ENCODE results near the gene IL19.

Gene IL19

GRCh38 chr1:206804156-206804737 is 33.7 kb downstream of the IL19 start:
- Mint-ChIP-seq H3K4me3 (no peak overlapping the region), H3K36me3 (ENCODE audit: low read depth) (peaks cover 8% of the 10 kb centered on the region), H3K4me1 (ENCODE audit: low read depth) (peaks cover 42% of the 10 kb centered on the region), H3K27ac (no peak overlapping the region), H3K9me3 (no peaks in the 10 kb centered on the region), H3K27me3 (peaks cover 5% of the 10 kb centered on the region)
- intact Hi-C loops (cut with micrococcal nuclease) = no loop called here

DNA sequence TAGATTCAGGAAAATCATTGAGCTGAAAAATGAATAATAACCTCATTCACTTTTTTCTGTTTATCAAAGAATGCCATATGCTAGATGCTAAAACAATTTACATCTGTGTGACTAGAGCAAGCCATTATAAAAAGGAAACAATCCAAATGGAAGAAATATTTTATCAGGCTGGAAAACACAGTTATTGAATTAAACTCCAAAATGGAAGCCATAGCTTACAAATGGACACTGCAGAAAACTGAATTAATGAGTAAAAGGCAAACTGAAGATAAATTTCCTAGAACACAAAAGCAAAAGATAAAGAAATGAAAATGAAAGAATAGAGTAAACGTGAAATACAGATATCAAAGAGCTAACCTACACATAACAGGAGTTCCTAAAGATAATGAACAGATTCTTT is 34.8 kb downstream of the IL19 start:
- Mint-ChIP-seq H3K9me3 (no peaks in the 10 kb centered on the region), H3K27ac (no peak overlapping the region), H3K4me3 (no peak overlapping the region), H3K4me1 (ENCODE audit: low read depth) (peaks cover 40% of the 10 kb centered on the region), H3K27me3 (peaks cover 3% of the 10 kb centered on the region), H3K36me3 (ENCODE audit: low read depth) (peaks cover 4% of the 10 kb centered on the region)
- intact Hi-C loops (cut with micrococcal nuclease) = no loop called here

DNA sequence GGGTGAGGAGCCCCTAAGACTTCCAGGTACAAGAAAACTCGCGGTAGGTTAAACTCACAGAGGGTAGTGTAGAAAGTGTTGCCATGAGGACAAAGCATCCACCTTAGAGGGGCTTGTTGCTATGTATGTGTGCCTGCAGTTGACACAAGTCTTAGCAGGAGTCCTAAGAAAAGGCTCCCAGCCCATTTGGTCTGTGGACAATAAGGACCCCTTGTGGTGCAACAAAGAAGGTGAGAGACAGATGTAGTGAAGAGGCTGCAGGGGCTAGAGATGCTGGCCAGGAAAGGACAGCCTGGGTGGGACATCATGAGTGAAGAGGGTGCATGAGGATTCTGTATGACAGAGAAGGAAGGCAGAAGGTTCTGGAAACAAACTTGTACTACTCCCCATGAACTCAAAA is 38.0 kb downstream of the IL19 start:
- Mint-ChIP-seq H3K4me3 (no peak overlapping the region), H3K36me3 (ENCODE audit: low read depth) (peaks cover 8% of the 10 kb centered on the region), H3K9me3 (peaks cover 17% of the 10 kb centered on the region), H3K27me3 (peaks cover 1% of the 10 kb centered on the region), H3K27ac (no peak overlapping the region), H3K4me1 (ENCODE audit: low read depth) (peaks cover 18% of the 10 kb centered on the region)
- intact Hi-C loops (cut with micrococcal nuclease) = loop anchor here (1.0 to 2.0 kb wide), 5 partner anchors 69 to 174 kb away; no protein-coding TSS in a partner anchor

- intact Hi-C loops (cut with micrococcal nuclease) = loop anchor here (1.0 to 2.0 kb wide), 3 partner anchors 83 to 173 kb away; no protein-coding TSS in a partner anchor
- Mint-ChIP-seq H3K4me3 (no peak overlapping the region), H3K27ac (no peak overlapping the region), H3K9me3 (peaks cover 17% of the 10 kb centered on the region), H3K27me3 (peaks cover 1% of the 10 kb centered on the region), H3K4me1 (ENCODE audit: low read depth) (peaks cover 26% of the 10 kb centered on the region), H3K36me3 (ENCODE audit: low read depth) (peaks cover 8% of the 10 kb centered on the region)
Measured at GRCh38 chr1:206809504-206810084, 39.0 kb downstream of the IL19 start.

- Mint-ChIP-seq H3K27ac (no peak overlapping the region), H3K9me3 (peaks cover 17% of the 10 kb centered on the region), H3K4me1 (ENCODE audit: low read depth) (peaks cover 43% of the 10 kb centered on the region), H3K27me3 (peaks cover 2% of the 10 kb centered on the region), H3K4me3 (no peak overlapping the region), H3K36me3 (ENCODE audit: low read depth) (peaks cover 8% of the 10 kb centered on the region)
- intact Hi-C loops (cut with micrococcal nuclease) = no loop called here
Measured at GRCh38 chr1:206812471-206812870, 41.9 kb downstream of the IL19 start.

GRCh38 chr1:206814716-206815341 is 44.3 kb downstream of the IL19 start:
- peaks cover 2% of the 10 kb centered on the region for H3K27me3 Mint-ChIP-seq
- H3K4me1 Mint-ChIP-seq (ENCODE audit: low read depth) = peaks cover 30% of the 10 kb centered on the region
- intact Hi-C loops (cut with micrococcal nuclease) = no loop called here
- peaks cover 8% of the 10 kb centered on the region for H3K36me3 Mint-ChIP-seq (ENCODE audit: low read depth)
- no peak overlapping the region for H3K4me3 Mint-ChIP-seq
- H3K27ac Mint-ChIP-seq = peak overlapping the region; percentile 64
- H3K9me3 Mint-ChIP-seq = peaks cover 17% of the 10 kb centered on the region

DNA sequence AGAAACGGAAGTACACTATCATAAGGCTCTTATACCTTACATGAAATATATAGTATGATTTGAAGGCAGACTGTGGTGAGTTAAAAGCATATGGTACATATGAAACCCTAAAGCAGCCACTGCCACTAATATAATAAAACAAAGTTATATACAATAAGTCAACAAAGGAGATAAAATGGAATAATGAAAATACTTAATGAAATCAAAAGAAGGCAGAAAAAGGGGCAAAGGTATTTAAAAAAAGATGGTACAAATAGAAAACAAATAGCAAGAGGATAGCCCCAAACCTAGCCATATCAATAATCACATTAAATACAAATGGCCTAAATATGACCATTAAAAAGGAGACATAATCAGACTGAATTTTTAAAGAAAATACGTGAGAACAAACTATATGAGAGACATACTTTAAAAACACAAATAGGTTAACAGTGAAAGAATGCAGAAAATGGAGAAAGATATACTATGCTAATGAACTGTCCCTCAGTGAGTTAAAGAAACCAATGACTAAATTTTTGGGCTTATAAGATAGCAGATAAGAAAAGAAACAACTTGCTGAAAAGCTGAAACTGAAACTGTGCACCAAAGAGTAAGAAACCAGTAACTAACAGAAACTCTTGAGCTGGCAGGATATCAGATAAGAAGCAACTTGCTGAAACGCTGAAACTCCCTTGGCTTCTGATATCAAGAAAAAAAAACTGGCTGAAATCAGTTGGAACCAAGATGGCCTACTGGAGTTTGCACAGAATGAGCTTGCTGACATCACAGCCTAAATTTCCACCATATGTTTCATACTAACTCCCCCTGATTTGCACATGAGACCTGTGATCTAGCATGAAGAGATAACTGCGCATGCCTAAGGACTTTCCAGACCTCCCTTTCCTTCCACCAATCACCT is 46.1 kb downstream of the IL19 start:
- no peak overlapping the region for H3K4me3 Mint-ChIP-seq
- peaks cover 8% of the 10 kb centered on the region for H3K36me3 Mint-ChIP-seq (ENCODE audit: low read depth)
- intact Hi-C loops (cut with micrococcal nuclease) = no loop called here
- H3K27ac Mint-ChIP-seq = no peak overlapping the region
- peaks cover 43% of the 10 kb centered on the region for H3K4me1 Mint-ChIP-seq (ENCODE audit: low read depth)
- peaks cover 2% of the 10 kb centered on the region for H3K27me3 Mint-ChIP-seq
- peaks cover 17% of the 10 kb centered on the region for H3K9me3 Mint-ChIP-seq

GRCh38 chr1:206821493-206821892 is 50.9 kb downstream of the IL19 start:
- H3K36me3 Mint-ChIP-seq (ENCODE audit: low read depth) = no peaks in the 10 kb centered on the region
- intact Hi-C loops (cut with micrococcal nuclease) = loop anchor here (5.0 kb wide), 1 partner anchor 36 kb away; no protein-coding TSS in a partner anchor
- no peak overlapping the region for H3K4me3 Mint-ChIP-seq
- peaks cover 5% of the 10 kb centered on the region for H3K27me3 Mint-ChIP-seq
- peak overlapping the region; percentile 70 for H3K27ac Mint-ChIP-seq
- H3K9me3 Mint-ChIP-seq = no peaks in the 10 kb centered on the region
- peaks cover 62% of the 10 kb centered on the region for H3K4me1 Mint-ChIP-seq (ENCODE audit: low read depth)

DNA sequence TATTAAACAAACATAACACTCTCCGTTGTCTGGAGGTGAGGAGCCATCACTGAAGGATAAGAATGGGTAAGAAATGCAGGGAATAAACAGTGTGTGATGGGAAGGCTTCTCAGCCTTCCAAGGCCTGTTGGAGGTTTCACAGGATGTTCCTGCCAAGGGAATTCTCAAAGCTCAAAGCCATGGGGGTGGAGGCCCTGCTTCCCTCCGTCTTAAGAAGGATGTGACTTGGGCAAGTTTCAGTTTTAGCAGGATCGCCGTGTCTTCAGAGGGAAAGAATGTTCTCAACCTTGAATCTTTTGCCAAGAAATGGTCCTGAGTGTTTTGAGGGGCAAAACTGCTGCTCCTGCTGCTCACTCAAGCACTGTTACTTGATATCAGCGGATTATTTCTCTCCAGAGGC is 53.2 kb downstream of the IL19 start:
- Mint-ChIP-seq H3K9me3 (no peaks in the 10 kb centered on the region), H3K36me3 (ENCODE audit: low read depth) (no peaks in the 10 kb centered on the region), H3K4me1 (ENCODE audit: low read depth) (peaks cover 59% of the 10 kb centered on the region), H3K27ac (peak overlapping the region; percentile 78), H3K4me3 (no peak overlapping the region), H3K27me3 (peaks cover 3% of the 10 kb centered on the region)
- intact Hi-C loops (cut with micrococcal nuclease) = loop anchor here (5.0 kb wide), 1 partner anchor 34 kb away; no protein-coding TSS in a partner anchor

GRCh38 chr1:206824331-206824730 is 53.8 kb downstream of the IL19 start:
- peaks cover 6% of the 10 kb centered on the region for H3K27me3 Mint-ChIP-seq
- H3K36me3 Mint-ChIP-seq (ENCODE audit: low read depth) = no peaks in the 10 kb centered on the region
- peak overlapping the region; percentile 78 for H3K27ac Mint-ChIP-seq
- H3K4me3 Mint-ChIP-seq = peak overlapping the region; percentile 48
- H3K4me1 Mint-ChIP-seq (ENCODE audit: low read depth) = peaks cover 64% of the 10 kb centered on the region
- no peaks in the 10 kb centered on the region for H3K9me3 Mint-ChIP-seq
- intact Hi-C loops (cut with micrococcal nuclease) = loop anchor here (5.0 kb wide), 1 partner anchor 33 kb away; no protein-coding TSS in a partner anchor

DNA sequence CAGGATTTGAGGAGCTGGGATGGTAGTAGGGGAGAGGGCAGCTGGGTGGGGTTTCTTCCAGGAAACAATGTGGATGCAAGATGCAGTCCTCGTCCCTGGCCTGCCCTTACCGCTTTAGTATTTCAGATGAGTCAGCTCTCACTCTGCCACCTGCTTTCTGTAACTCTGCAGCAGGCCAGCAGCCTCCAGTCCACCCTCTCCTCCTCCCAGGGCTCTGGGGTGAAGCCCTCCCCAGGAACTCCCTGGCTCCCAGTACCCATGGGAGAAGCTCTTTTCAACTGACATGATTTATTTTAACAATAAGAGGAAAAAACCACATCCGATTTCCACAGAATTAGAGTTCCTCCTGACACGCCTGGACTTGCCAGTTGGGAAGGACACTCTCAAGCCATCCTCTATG is 55.8 kb downstream of the IL19 start:
- Mint-ChIP-seq H3K27me3 (peaks cover 6% of the 10 kb centered on the region), H3K9me3 (no peaks in the 10 kb centered on the region), H3K36me3 (ENCODE audit: low read depth) (no peaks in the 10 kb centered on the region), H3K4me3 (no peak overlapping the region), H3K4me1 (ENCODE audit: low read depth) (peaks cover 62% of the 10 kb centered on the region), H3K27ac (peak overlapping the region; percentile 4)
- intact Hi-C loops (cut with micrococcal nuclease) = no loop called here

GRCh38 chr1:206828061-206828460 is 57.5 kb downstream of the IL19 start:
- Mint-ChIP-seq H3K9me3 (no peaks in the 10 kb centered on the region), H3K4me3 (no peak overlapping the region), H3K27me3 (peaks cover 3% of the 10 kb centered on the region), H3K4me1 (ENCODE audit: low read depth) (peaks cover 66% of the 10 kb centered on the region), H3K36me3 (ENCODE audit: low read depth) (no peaks in the 10 kb centered on the region), H3K27ac (no peak overlapping the region)
- intact Hi-C loops (cut with micrococcal nuclease) = no loop called here

DNA sequence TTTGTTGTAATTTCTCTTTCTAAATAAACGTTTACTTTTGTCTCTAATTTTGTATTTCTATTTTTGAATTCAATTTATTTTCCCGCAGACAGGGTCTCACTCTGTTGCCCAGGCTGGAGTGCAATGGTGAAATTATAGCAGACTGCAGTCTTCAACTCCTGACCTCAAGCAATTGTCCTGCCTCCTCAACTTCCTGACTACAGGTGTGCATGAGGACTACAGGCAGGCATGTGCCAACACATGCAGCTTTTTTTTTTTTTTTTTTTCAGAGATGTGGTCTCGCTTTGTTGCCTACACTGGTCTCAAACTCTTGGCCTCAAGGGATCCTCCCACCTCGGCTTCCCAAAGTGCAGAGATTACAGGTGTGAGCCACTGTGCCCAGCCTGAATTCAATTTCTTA is 58.2 kb downstream of the IL19 start:
- intact Hi-C loops (cut with micrococcal nuclease) = no loop called here
- Mint-ChIP-seq H3K4me3 (no peak overlapping the region), H3K27me3 (peaks cover 3% of the 10 kb centered on the region), H3K27ac (peak overlapping the region; percentile 4), H3K9me3 (no peaks in the 10 kb centered on the region), H3K36me3 (ENCODE audit: low read depth) (no peaks in the 10 kb centered on the region), H3K4me1 (ENCODE audit: low read depth) (peaks cover 67% of the 10 kb centered on the region)

DNA sequence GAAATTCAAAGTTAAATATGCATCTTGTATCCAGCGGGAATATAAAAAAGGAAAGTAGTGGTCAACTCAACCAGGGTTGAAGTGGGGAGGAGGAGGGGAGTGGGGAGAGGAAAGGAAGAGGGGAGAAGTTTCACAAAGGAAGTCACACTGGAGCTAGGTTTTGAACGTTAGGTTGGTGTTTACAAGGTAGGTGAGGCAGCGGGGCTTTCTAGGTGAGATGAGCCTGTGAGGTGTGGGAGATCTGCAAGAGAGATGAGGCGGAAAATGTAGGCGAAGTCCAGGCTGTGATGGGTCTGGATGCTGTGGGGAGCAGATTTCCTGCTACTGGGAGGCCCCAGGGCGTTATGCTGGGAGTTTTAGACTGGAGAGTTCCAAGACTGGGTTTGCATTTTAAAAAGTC is 58.7 kb downstream of the IL19 start:
- no peaks in the 10 kb centered on the region for H3K36me3 Mint-ChIP-seq (ENCODE audit: low read depth)
- no peak overlapping the region for H3K4me3 Mint-ChIP-seq
- peak overlapping the region; percentile 4 for H3K27ac Mint-ChIP-seq
- no peaks in the 10 kb centered on the region for H3K9me3 Mint-ChIP-seq
- H3K27me3 Mint-ChIP-seq = peaks cover 3% of the 10 kb centered on the region
- intact Hi-C loops (cut with micrococcal nuclease) = no loop called here
- peaks cover 67% of the 10 kb centered on the region for H3K4me1 Mint-ChIP-seq (ENCODE audit: low read depth)
